Effector memory CD4-positive, alpha-beta T cell (primary cell): ENCODE measurements around the gene MASP1.

Source experiments
- DNase-seq, 3 donors: peaks; one replicate each; pipeline ENCODE4 v3.0.0-alpha.2; 2020
- H3K27ac ChIP-seq: 2 replicates; pipeline ENCODE4 v1.7.0; 2013; ENCODE audit warnings: mild to moderate bottlenecking, low read length, moderate library complexity; ENCODE audit not compliant: insufficient read depth, poor library complexity, severe bottlenecking
- H3K27me3 ChIP-seq: replicated peaks from 2 replicates; pipeline ENCODE4 v1.7.0; 2013; ENCODE audit warnings: mild to moderate bottlenecking, low read length; ENCODE audit not compliant: insufficient read depth, control insufficient read depth, poor library complexity, severe bottlenecking
- H3K36me3 ChIP-seq: 2 replicates; pipeline ENCODE4 v1.7.0; 2013; ENCODE audit warnings: mild to moderate bottlenecking, low read length, moderate library complexity; ENCODE audit not compliant: control insufficient read depth, insufficient read depth
- H3K4me1 ChIP-seq: 2 replicates; pipeline ENCODE4 v1.7.0; 2013; ENCODE audit warnings: low read length, mild to moderate bottlenecking; ENCODE audit not compliant: control insufficient read depth, insufficient read depth, poor library complexity, severe bottlenecking
- H3K4me3 ChIP-seq: 2 replicates; pipeline ENCODE4 v1.7.0; 2013; ENCODE audit warnings: low read length, low read depth, mild to moderate bottlenecking; ENCODE audit not compliant: insufficient read depth, poor library complexity, severe bottlenecking
- H3K9me3 ChIP-seq: 2 replicates; pipeline ENCODE4 v1.7.0; 2013; ENCODE audit warnings: mild to moderate bottlenecking, low read length, moderate library complexity; ENCODE audit not compliant: control insufficient read depth

The MASP1 gene

GRCh38 chr3:187319699-187320302 is 28.3 kb upstream of the MASP1 start:
- H3K4me1 ChIP-seq: peaks cover 5% of the 10 kb centered on the region
- H3K9me3 ChIP-seq: no peaks in the 10 kb centered on the region
- H3K27me3 ChIP-seq: no peaks in the 10 kb centered on the region
- H3K4me3 ChIP-seq: no peak overlapping the region
- H3K27ac ChIP-seq: no peak overlapping the region
- no peaks in the 10 kb centered on the region for H3K36me3 ChIP-seq
- peak in 1 of 3 donors; percentile 36 for DNase-seq

- no peaks in the 10 kb centered on the region for H3K27me3 ChIP-seq
- peak in 2 of 3 donors; percentile 9 to 20 for DNase-seq
- no peaks in the 10 kb centered on the region for H3K9me3 ChIP-seq
- no peak overlapping the region for H3K27ac ChIP-seq
- H3K4me3 ChIP-seq: no peak overlapping the region
- H3K36me3 ChIP-seq: no peaks in the 10 kb centered on the region
- peaks cover 5% of the 10 kb centered on the region for H3K4me1 ChIP-seq
These were observed 27.5 kb upstream of the MASP1 start for GRCh38 chr3:187318819-187319616.

- H3K4me3 ChIP-seq: no peak overlapping the region
- peaks cover 7% of the 10 kb centered on the region for H3K27me3 ChIP-seq
- no peaks in the 10 kb centered on the region for H3K36me3 ChIP-seq
- no peak for DNase-seq
- H3K9me3 ChIP-seq: no peaks in the 10 kb centered on the region
- H3K27ac ChIP-seq: no peak overlapping the region
- H3K4me1 ChIP-seq: peaks cover 5% of the 10 kb centered on the region
These were observed 24.3 kb upstream of the MASP1 start for GRCh38 chr3:187315872-187316271.

- Histone ChIP-seq H3K4me3 (no peak overlapping the region), H3K36me3 (no peaks in the 10 kb centered on the region), H3K27ac (no peak overlapping the region), H3K9me3 (no peaks in the 10 kb centered on the region), H3K27me3 (peaks cover 7% of the 10 kb centered on the region), H3K4me1 (peaks cover 3% of the 10 kb centered on the region)
- DNase-seq: no peak
These were observed 22.6 kb upstream of the MASP1 start for GRCh38 chr3:187314176-187314575.

- H3K4me1 ChIP-seq: no peaks in the 10 kb centered on the region
- peaks cover 7% of the 10 kb centered on the region for H3K27me3 ChIP-seq
- H3K9me3 ChIP-seq: no peaks in the 10 kb centered on the region
- H3K4me3 ChIP-seq: no peak overlapping the region
- no peak for DNase-seq
- H3K36me3 ChIP-seq: no peaks in the 10 kb centered on the region
- H3K27ac ChIP-seq: no peak overlapping the region
These were observed 19.5 kb upstream of the MASP1 start for GRCh38 chr3:187310954-187311470.

- peaks cover 7% of the 10 kb centered on the region for H3K27me3 ChIP-seq
- DNase-seq: no peak
These were observed 18.7 kb upstream of the MASP1 start for GRCh38 chr3:187310226-187310625.

GRCh38 chr3:187305881-187306280 is 14.3 kb upstream of the MASP1 start:
- H3K36me3 ChIP-seq: no peaks in the 10 kb centered on the region
- H3K4me1 ChIP-seq: no peaks in the 10 kb centered on the region
- H3K9me3 ChIP-seq: no peaks in the 10 kb centered on the region
- H3K27me3 ChIP-seq: no peaks in the 10 kb centered on the region
- H3K4me3 ChIP-seq: no peak overlapping the region
- no peak overlapping the region for H3K27ac ChIP-seq
- no peak for DNase-seq

More at GRCh38 chr3:187310226-187310625, 18.7 kb upstream of the MASP1 start:
- H3K36me3 ChIP-seq: no peaks in the 10 kb centered on the region
- H3K4me3 ChIP-seq: no peak overlapping the region
- no peaks in the 10 kb centered on the region for H3K9me3 ChIP-seq
- H3K4me1 ChIP-seq: no peaks in the 10 kb centered on the region
- no peak overlapping the region for H3K27ac ChIP-seq

GRCh38 chr3:187299611-187300010 is 8.1 kb upstream of the MASP1 start:
- Histone ChIP-seq H3K27ac (no peak overlapping the region), H3K27me3 (no peaks in the 10 kb centered on the region), H3K4me1 (no peaks in the 10 kb centered on the region), H3K4me3 (no peak overlapping the region), H3K9me3 (no peaks in the 10 kb centered on the region), H3K36me3 (no peaks in the 10 kb centered on the region)
- DNase-seq: no peak

GRCh38 chr3:187296911-187297310 is 5.4 kb upstream of the MASP1 start:
- DNase-seq: no peak
- Histone ChIP-seq H3K4me1 (no peaks in the 10 kb centered on the region), H3K4me3 (no peak overlapping the region), H3K9me3 (no peaks in the 10 kb centered on the region), H3K27me3 (no peaks in the 10 kb centered on the region), H3K27ac (no peak overlapping the region), H3K36me3 (no peaks in the 10 kb centered on the region)

- Histone ChIP-seq H3K27me3 (no peaks in the 10 kb centered on the region), H3K9me3 (no peaks in the 10 kb centered on the region), H3K27ac (no peak overlapping the region), H3K4me3 (no peak overlapping the region), H3K36me3 (no peaks in the 10 kb centered on the region), H3K4me1 (no peaks in the 10 kb centered on the region)
- DNase-seq: no peak
These were observed 4.5 kb upstream of the MASP1 start for GRCh38 chr3:187296058-187296457.
